Mucosa of stomach (tissue), 1 donor: Measurements from ENCODE around the gene TOR4A.
A peak's percentile ranks its signal among the peaks of the same experiment; 100 is the strongest.
"Not testable (repeated sequence)": the region's sequence is repeated elsewhere in the genome, so short reads cannot be mapped to it uniquely, and the experiment has no call there.

ENCODE experiments used
- H3K27me3 ChIP-seq: one replicate; pipeline ENCODE4 v1.7.0; 2013; ENCODE audit warnings: mild to moderate bottlenecking, low read length; ENCODE audit not compliant: control insufficient read depth, insufficient read depth
- H3K36me3 ChIP-seq: one replicate; pipeline ENCODE4 v1.7.0; 2013; ENCODE audit warnings: low read length; ENCODE audit not compliant: control insufficient read depth, insufficient read depth
- H3K4me1 ChIP-seq: one replicate; pipeline ENCODE4 v1.7.0; 2013; ENCODE audit warnings: mild to moderate bottlenecking, low read length; ENCODE audit not compliant: control insufficient read depth, insufficient read depth
- H3K4me3 ChIP-seq: one replicate; pipeline ENCODE4 v1.7.0; 2013; ENCODE audit warnings: low read length
- H3K9ac ChIP-seq: one replicate; pipeline ENCODE4 v1.7.0; 2013; ENCODE audit warnings: mild to moderate bottlenecking, low read length, moderate library complexity
- H3K9me3 ChIP-seq: one replicate; pipeline ENCODE4 v1.7.0; 2013; ENCODE audit warnings: mild to moderate bottlenecking, low read length, moderate library complexity; ENCODE audit not compliant: control insufficient read depth
- donor health status: Pancreatic carcinoma.

The TOR4A gene

GRCh38 chr9:137234055-137234697 lies 43.4 kb upstream of the TOR4A start:
- Histone ChIP-seq H3K4me1 (peaks cover 36% of the 10 kb centered on the region), H3K9me3 (no peaks in the 10 kb centered on the region), H3K9ac (no peak overlapping the region), H3K36me3 (no peaks in the 10 kb centered on the region), H3K4me3 (no peak overlapping the region), H3K27me3 (peaks cover 53% of the 10 kb centered on the region)

DNA sequence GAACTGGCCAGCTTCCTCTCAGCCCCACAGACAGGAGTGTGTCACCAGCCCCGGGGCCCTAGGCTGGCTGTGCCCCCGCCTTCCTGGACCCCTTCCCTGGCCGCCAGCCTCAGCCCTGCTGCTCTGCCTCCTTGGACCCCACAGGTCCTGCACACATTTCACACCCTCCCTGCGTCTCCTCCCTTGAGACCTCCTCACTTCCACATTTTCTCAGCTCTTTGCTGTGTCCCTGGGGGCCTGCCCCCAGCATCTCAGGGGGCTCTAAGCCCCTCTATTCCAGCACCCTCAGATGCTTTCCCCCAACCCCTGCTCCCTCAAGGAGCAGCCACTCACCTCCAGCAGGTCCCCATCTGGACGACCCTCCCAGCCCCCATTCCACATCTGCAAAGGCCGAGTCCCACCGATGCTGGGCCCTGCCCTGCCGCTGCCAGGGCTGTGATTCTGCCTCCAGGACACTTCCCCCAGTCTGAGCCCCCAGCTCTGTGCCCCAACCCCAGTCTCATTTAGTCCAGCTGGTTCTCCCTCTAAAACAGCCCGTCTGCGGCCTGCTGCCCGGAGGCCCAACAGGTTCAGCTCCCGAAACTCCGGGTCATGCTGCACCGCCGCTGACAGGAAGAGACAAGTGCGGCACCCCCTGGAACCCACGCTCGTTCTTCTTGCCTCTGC lies 42.6 kb upstream of the TOR4A start:
- no peaks in the 10 kb centered on the region for H3K9me3 ChIP-seq
- peaks cover 49% of the 10 kb centered on the region for H3K27me3 ChIP-seq
- H3K36me3 ChIP-seq = no peaks in the 10 kb centered on the region
- H3K9ac ChIP-seq = no peak overlapping the region
- no peak overlapping the region for H3K4me3 ChIP-seq
- peaks cover 36% of the 10 kb centered on the region for H3K4me1 ChIP-seq

DNA sequence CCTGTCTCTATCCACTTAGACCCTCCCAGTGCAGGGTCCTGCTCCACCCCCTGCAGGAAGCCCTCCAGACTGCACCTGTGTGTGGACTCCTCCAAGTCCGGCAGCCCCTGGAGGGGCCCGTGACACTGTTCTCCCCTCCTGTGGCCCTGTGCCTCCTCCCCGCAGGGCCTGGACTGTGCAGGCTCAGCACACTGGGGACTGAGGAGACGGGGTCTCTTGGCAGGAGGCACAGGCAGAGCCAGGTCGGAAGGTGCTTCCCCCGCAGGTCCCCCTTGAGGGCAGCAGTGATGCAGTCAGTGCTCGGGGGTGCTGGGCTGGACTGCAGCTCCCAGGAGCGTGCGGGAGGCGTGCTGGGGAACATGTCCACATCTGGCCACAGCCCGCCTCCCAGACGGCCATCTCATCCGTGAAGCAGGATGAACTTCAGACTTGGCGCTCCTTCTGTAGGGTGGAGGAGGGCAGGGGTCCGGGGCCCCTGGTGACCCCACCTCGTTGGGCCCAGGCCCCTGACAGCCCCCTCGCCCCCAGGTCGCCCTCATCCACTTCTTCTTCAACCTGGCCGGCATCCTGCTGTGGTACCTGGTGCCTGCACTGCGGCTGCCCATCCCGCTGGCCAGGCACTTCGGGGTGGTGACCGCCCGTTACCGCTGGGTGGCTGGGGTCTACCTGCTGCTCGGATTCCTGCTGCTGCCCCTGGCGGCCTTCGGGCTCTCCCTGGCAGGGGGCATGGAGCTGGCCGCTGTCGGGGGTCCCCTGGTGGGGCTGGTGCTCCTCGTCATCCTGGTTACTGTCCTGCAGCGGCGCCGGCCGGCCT lies 41.9 kb upstream of the TOR4A start:
- no peaks in the 10 kb centered on the region for H3K36me3 ChIP-seq
- no peak overlapping the region for H3K9ac ChIP-seq
- H3K27me3 ChIP-seq = peaks cover 46% of the 10 kb centered on the region
- H3K9me3 ChIP-seq = no peaks in the 10 kb centered on the region
- peaks cover 36% of the 10 kb centered on the region for H3K4me1 ChIP-seq
- H3K4me3 ChIP-seq = no peak overlapping the region

GRCh38 chr9:137236238-137236935 lies 41.1 kb upstream of the TOR4A start:
- Histone ChIP-seq H3K9ac (peak overlapping the region; percentile 48), H3K36me3 (no peaks in the 10 kb centered on the region), H3K4me1 (peaks cover 36% of the 10 kb centered on the region), H3K27me3 (peaks cover 43% of the 10 kb centered on the region), H3K9me3 (no peaks in the 10 kb centered on the region), H3K4me3 (no peak overlapping the region)

DNA sequence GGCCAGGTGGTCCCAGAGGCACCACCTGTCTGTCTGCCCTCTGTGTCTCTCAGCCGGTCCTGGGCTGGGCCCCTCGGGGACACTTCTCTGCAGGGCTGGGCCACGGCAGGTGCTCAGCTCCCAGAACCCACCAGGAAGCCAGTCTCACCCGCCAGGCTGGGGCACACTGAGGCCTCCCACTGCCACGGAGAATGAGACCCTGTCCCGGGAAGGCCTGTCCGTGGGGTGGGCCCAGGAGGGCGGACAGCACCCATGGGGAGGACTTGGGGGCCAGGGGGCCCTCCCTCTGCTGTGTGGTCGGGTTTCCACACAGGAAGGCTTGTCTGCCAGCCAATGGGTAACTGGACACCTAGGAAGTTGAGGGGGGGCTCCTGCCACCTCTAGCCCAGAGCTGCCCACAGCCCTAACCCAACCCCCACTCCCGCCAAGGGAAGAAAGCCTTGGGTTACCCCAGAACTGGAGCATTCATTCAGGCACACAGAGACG lies 40.5 kb upstream of the TOR4A start:
- Histone ChIP-seq H3K27me3 (peaks cover 37% of the 10 kb centered on the region), H3K4me1 (peaks cover 40% of the 10 kb centered on the region), H3K4me3 (no peak overlapping the region), H3K36me3 (peaks cover under 1% of the 10 kb centered on the region), H3K9me3 (no peaks in the 10 kb centered on the region), H3K9ac (peak overlapping the region; percentile 48)

DNA sequence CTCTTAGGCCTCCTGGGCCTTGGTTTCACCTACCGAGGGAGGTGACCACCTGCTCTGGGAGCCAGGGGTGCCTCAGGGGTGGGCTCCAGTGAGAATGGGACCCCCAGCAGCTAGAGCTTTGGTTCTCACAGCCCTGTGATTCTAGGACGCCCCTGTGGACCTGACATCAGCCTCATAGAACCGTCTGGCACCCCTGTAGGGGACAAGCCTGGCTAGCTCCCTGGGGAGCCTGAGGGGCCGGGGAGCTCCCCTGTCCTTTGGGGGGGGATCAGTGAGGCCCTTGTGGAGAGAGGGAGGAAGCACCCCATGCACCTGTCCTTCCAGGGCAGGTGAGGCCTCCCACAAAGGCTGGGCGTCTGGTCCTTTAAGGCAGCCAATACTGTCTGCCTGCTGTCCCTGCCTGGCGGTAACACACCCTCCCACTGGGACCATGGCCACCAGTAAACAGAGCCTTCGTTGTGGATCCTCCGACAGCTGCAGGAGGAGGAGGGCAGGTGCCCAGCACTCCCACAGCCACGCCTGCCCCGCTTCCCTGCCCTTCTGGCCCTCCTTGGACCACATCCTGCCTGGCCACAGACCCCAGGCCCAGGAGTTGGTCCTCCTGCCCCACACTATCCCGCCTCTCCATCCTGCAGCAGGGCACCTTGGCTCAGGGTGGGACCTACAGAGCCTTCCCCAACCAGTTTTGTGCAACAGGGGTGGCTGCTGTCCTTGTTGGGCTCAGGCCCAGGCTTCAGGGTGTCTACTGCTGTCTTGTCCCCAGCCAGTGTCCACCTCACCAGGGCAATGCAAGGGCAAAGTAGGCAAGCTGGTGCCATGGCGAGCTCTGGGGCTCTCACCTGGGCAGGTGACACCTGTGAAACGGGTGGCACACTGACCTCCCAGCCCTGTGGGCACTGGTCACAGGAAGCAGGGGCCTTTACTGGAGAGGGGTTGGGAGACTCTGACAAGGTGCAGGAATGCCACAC lies 39.5 kb upstream of the TOR4A start:
- H3K27me3 ChIP-seq = peaks cover 27% of the 10 kb centered on the region
- no peak overlapping the region for H3K4me3 ChIP-seq
- H3K4me1 ChIP-seq = peaks cover 46% of the 10 kb centered on the region
- no peaks in the 10 kb centered on the region for H3K9me3 ChIP-seq
- H3K36me3 ChIP-seq = peaks cover 9% of the 10 kb centered on the region
- peak overlapping the region; percentile 48 for H3K9ac ChIP-seq

DNA sequence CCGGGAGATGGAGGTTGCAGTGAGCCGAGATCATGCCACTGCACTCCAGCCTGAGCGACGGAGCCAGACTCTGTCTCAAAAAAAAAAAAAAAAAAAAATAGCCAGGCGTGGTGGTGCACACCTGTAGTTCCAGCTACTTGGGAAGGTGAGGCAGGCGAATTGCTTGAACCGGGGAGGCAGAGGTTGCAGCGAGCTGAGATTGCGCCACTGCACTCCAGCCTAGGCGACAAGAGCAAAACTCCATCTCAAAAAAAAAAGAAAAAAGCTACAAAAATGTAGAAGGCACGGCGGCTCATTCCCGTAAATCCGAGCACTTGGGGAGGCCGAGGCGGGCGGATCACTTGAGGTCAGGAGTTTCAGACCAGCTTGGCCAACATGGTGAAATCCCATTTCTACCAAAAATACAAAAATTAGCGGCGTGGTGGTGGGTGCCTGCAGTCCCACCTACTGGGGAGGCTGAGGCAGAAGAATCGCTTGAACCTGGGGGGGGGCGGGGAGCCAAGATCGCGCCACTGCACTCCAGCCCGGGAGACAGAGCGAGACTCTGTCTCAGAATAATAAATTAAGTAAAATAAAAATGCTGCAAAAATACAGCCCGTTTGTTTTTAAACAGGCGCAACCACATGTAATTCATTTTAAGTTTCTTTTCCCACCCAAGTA lies 37.9 kb upstream of the TOR4A start:
- Histone ChIP-seq H3K27me3 (peaks cover 16% of the 10 kb centered on the region), H3K4me3 (peak overlapping the region; percentile 41), H3K36me3 (peaks cover 18% of the 10 kb centered on the region), H3K4me1 (peaks cover 62% of the 10 kb centered on the region)
- not testable (repeated sequence) for H3K9me3 ChIP-seq, H3K9ac ChIP-seq

DNA sequence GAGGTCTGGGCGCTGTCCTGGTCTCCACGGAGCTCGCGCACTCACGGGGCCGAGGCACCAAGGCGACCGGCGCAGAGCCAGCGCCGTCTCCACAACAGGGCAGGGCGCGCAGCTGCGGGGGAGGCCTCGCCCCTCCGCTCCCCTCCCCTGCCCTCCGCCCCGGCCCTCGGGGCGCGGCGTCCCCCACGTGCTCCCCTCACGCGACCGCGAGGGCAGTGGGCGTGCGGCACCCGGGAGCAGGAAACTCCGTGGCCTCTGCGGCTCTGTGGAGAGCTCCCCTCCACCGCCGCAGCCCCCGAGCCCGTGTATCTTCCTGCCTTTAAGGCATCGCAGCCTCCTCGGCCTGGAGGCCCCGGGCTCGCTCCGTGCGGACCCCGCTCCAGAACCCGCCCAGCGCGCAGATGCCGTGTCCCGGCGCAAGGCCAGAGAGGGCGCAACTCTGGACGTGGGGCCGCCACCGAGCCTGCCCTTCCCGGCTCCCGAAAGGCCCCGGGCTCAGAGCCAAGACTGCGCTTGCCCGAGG lies 37.1 kb upstream of the TOR4A start:
- peaks cover 11% of the 10 kb centered on the region for H3K27me3 ChIP-seq
- H3K9ac ChIP-seq = peak overlapping the region; percentile 69
- peaks cover 18% of the 10 kb centered on the region for H3K36me3 ChIP-seq
- H3K9me3 ChIP-seq = no peaks in the 10 kb centered on the region
- peaks cover 64% of the 10 kb centered on the region for H3K4me1 ChIP-seq
- H3K4me3 ChIP-seq = peak overlapping the region; percentile 41

DNA sequence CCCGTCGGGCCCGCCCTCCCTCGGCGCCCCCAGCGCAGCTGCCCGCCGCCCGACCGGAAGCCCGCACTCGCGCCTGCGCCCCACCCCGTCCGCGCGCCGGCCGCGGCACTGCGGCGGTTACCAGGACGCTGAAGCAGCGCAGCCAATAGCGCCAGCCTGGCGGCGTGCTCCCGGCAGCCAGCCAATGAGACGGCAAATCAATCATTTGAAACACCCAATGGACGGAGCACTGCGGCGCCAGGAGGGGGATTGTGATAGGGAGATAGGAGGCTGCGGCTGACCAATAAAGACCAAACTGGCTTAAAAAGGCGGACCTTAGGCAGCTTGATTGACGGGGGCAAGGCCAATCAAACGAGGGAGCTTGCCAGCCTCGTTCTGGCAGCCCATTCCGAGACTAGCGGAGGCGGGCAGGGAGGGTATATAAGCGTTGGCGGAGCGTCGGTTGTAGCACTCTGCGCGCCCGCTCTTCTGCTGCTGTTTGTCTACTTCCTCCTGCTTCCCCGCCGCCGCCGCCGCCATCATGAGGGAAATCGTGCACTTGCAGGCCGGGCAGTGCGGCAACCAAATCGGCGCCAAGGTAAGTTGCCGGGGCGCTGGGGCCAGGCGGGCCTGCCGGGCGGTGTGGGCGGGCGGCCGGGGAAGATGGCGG lies 36.6 kb upstream of the TOR4A start, which contains the start of gene TUBB4B:
TUBB4B (plus strand) TSS at position 447 of the 649 bp plus-strand sequence; CDS start at position 521, 74 bp downstream.
- peak within 1 kb of the TSS; percentile 82 for H3K4me3 ChIP-seq
- H3K9ac ChIP-seq = peak within 1 kb of the TSS; percentile 77
- peaks cover 8% of the 10 kb centered on the region for H3K27me3 ChIP-seq
- peaks cover 63% of the 10 kb centered on the region for H3K4me1 ChIP-seq
- H3K36me3 ChIP-seq = peaks cover 18% of the 10 kb centered on the region
- H3K9me3 ChIP-seq = no peaks in the 10 kb centered on the region
